Measurements from ENCODE around the gene NDFIP1.

- no peak for TF ChIP-seq EZH2 (IDR thresholded peaks at IDR 0.05)
- TF ChIP-seq FOSL1 (IDR thresholded peaks at IDR 0.05; ENCODE audit: low read depth): no peak
- no peak for TF ChIP-seq CTCF (IDR thresholded peaks at IDR 0.05 in 2 of 3, conservative IDR thresholded peaks at IDR 0.05 in 1 of 3; ENCODE audit: borderline replicate concordance in 1 of 3, insufficient read depth in 1 of 3, low read depth in 2 of 3, low read length in 2 of 3)
- no peak for TF ChIP-seq POLR2A (IDR thresholded peaks at IDR 0.05; ENCODE audit: borderline replicate concordance, extremely low read depth, insufficient read depth, insufficient read length)
- TF ChIP-seq POLR2AphosphoS5 (IDR thresholded peaks at IDR 0.05; ENCODE audit: low read depth, low read length): no peak
- no peak for TF ChIP-seq CBX3 (IDR thresholded peaks at IDR 0.05; ENCODE audit: low read depth)
- no peak for TF ChIP-seq REST (IDR thresholded peaks at IDR 0.05; ENCODE audit: low read depth)
- no peak for TF ChIP-seq JUND (IDR thresholded peaks at IDR 0.05)
- no peak for TF ChIP-seq RAD21 (IDR thresholded peaks at IDR 0.05; ENCODE audit: low read depth)
- TF ChIP-seq SP1 (IDR thresholded peaks at IDR 0.05; ENCODE audit: low read depth): no peak
- TF ChIP-seq CEBPB (IDR thresholded peaks at IDR 0.05; ENCODE audit: low read depth): no peak
- TF ChIP-seq ZBTB33 (IDR thresholded peaks at IDR 0.05; ENCODE audit: extremely low read depth, insufficient replicate concordance, low read length): no peak
- no peak for TF ChIP-seq EGR1 (IDR thresholded peaks at IDR 0.05; ENCODE audit: low read depth)
These were observed 29.3 kb upstream of the NDFIP1 start for GRCh38 chr5:142079306-142079721.

Data from HCT116 (cell line).